PFSK-1 (cell line): ENCODE results near the gene ARL8B.

Source experiments
- FOXP2 ChIP-seq: optimal IDR thresholded peaks from 2 replicates; pipeline ENCODE3; 2011; ENCODE audit warnings: borderline replicate concordance, control low read depth, inconsistent platforms; ENCODE audit not compliant: insufficient read depth; ENCODE audit errors: extremely low read length, extremely low read depth
- POLR2AphosphoS5 ChIP-seq: IDR thresholded peaks from 2 replicates; pipeline ENCODE4 v1.6.1; 2012; ENCODE audit warnings: low read depth, mild to moderate bottlenecking, control low read depth, low read length, moderate library complexity
- SIN3A ChIP-seq: IDR thresholded peaks from 2 replicates; pipeline ENCODE4 v1.6.1; 2012; ENCODE audit warnings: mild to moderate bottlenecking, low read length, moderate library complexity, borderline replicate concordance; ENCODE audit not compliant: insufficient read depth
- TAF1 ChIP-seq: IDR thresholded peaks from 2 replicates; pipeline ENCODE4 v1.6.1; 2012; ENCODE audit warnings: low read length, control low read depth, borderline replicate concordance; ENCODE audit not compliant: insufficient read depth
- TF ChIP-seq, protein P1 (sequence below), 2 experiments: IDR thresholded peaks; 2 replicates each; pipeline versions ENCODE4 v1.6.1 to v1.8.0; 2011 to 2012; ENCODE audit warnings: low read depth in 2 of 2, low read length in 2 of 2, control low read depth in 1 of 2, inconsistent platforms in 1 of 2, mild to moderate bottlenecking in 1 of 2, moderate library complexity in 1 of 2; ENCODE audit not compliant: insufficient read depth in 1 of 2

The ARL8B gene

DNA sequence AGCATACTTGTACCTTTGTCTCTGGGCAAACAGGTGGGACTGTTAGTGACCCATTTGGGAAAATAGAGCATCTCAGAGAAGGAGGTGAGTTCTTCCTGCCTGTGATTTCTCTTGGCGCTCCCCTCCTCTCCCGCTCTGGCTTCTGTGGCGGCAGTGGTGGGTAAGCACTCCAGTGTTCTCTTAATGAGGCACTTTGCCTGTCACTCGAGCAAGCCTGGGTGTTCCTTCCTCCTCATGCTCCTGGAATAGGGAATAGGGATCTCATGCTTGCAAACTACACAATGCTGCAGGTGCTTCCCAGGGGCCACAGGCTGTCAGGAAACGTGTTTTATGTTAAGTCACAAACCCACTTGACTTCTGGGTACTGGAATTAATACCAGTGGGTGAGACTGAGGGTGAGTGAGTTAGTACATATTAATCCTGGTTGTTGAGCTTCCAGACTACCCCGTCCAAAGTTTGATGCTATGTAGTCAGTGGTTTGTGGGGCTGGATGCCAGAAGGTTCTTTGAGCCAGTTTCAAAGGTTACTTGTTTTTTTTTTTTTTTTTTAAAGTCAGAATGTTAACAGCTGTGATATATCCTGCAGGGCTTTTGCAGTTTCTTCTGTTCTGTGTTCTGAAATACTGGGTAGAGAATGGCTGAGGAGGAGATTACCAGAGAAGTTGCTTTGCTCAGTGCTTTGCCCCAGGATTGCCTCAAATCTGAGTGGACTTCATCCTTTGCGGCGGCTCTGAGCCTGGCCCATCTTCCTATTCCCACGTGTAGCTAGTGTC, 95.9 kb downstream of the ARL8B start:
- no peak for TF ChIP-seq SIN3A
- no peak for TF ChIP-seq FOXP2
- TF ChIP-seq, protein P1, sequence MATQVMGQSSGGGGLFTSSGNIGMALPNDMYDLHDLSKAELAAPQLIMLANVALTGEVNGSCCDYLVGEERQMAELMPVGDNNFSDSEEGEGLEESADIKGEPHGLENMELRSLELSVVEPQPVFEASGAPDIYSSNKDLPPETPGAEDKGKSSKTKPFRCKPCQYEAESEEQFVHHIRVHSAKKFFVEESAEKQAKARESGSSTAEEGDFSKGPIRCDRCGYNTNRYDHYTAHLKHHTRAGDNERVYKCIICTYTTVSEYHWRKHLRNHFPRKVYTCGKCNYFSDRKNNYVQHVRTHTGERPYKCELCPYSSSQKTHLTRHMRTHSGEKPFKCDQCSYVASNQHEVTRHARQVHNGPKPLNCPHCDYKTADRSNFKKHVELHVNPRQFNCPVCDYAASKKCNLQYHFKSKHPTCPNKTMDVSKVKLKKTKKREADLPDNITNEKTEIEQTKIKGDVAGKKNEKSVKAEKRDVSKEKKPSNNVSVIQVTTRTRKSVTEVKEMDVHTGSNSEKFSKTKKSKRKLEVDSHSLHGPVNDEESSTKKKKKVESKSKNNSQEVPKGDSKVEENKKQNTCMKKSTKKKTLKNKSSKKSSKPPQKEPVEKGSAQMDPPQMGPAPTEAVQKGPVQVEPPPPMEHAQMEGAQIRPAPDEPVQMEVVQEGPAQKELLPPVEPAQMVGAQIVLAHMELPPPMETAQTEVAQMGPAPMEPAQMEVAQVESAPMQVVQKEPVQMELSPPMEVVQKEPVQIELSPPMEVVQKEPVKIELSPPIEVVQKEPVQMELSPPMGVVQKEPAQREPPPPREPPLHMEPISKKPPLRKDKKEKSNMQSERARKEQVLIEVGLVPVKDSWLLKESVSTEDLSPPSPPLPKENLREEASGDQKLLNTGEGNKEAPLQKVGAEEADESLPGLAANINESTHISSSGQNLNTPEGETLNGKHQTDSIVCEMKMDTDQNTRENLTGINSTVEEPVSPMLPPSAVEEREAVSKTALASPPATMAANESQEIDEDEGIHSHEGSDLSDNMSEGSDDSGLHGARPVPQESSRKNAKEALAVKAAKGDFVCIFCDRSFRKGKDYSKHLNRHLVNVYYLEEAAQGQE (IDR thresholded peaks at IDR 0.05; ENCODE audit: insufficient read depth in 1 of 2, low read depth in 2 of 2, low read length in 2 of 2), result no peak
- TF ChIP-seq POLR2AphosphoS5, result no peak
- TF ChIP-seq TAF1, result no peak

DNA sequence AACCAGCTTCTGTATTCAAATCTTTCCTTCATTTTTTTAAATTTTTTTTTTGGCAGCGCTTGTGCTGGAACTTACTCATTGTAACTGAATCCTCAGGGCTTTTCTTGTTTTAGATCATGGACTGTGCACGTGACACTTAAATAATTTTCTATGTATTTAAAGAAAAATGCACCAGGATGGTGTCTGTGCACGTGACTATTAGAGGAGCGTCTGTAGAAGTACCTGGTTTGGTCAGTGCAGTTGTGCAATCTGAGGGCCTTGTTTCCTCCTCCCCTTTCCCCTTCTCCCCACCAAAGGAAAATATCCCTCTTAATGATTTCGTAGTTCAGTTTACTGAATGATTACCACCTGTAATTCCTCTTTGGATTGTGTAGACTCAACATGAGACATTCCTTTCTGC, 96.7 kb downstream of the ARL8B start:
- TF ChIP-seq FOXP2, result no peak
- TF ChIP-seq SIN3A, result no peak
- TF ChIP-seq, protein P1 (IDR thresholded peaks at IDR 0.05; ENCODE audit: insufficient read depth in 1 of 2, low read depth in 2 of 2, low read length in 2 of 2), result no peak
- TF ChIP-seq POLR2AphosphoS5, result no peak
- no peak for TF ChIP-seq TAF1

DNA sequence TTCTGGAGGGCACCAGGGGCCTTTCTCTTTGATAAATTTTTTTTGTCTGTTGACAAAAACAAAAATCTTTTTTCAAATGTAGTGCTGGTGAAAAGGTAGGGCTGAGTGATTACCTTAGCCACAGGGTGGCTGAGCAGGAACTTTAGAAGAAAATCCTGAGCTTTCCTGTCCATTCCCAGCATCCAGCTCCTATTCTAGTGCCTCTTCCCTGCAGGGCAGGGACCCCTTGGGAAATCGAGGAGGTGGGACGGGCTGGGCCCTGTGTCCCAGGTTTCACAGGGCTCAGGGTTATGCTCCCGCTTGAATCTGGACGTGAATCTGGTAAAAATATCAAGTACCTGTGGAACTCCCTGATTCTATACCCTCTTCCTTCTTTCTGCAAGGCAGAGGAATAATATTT, 97.1 kb downstream of the ARL8B start:
- TF ChIP-seq TAF1, result no peak
- no peak for TF ChIP-seq SIN3A
- TF ChIP-seq, protein P1 (IDR thresholded peaks at IDR 0.05; ENCODE audit: insufficient read depth in 1 of 2, low read depth in 2 of 2, low read length in 2 of 2), result no peak
- TF ChIP-seq FOXP2, result no peak
- TF ChIP-seq POLR2AphosphoS5, result no peak

DNA sequence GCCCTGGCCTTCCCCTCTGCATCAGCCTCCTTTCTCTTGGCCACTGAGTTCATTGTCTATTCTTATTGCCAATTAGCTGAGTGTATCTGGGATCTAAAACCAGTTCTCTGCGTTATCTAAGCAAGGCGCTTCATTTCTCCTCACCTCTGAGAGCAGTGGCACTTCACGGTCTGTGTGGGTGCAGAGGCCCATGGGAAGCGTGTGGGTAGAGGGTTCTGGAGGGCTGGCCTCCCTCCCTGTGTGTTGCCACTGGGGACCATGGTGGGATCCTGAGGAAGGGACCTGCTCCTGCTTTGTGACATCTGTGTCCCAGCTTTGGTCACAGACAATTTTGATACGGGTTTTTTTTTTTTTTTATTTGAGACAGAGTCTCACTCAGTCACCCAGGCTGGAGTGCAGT, 98.1 kb downstream of the ARL8B start:
- TF ChIP-seq TAF1, result no peak

DNA sequence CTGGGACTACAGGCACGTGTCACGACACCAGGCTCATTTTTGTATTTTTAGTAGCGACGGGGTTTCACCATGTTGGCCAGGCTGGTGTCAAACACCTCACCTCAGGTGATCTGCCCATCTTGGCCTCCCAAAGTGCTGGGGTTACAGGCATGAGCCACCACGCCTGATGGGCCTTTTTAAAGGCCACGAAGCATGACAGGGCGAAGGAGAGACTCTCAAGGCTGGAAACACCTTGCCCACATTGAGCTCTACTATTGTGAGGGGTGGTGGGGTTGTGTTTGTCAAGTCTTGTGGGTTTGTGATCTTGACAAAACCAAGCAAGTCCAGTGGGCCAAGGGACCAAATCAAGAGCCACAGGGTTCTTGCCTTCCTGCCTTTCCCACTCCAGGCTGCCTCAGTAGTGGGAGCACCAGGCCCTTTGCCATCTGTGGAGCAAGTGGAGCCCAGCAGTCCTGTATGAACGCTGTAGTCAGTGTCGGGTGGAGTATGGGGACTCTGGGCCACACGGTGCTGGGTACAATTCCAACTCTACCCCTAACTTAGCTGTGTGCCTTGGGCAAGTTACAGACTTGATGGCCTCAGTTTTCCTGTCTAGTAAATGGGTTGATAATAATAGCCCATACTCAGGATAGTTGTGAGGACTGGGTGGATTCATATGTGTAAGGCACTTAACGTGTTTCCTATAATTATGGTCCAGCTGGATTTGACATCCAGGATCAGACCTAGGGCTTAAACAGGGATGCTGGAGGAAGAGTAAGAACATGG, 98.8 kb downstream of the ARL8B start:
- TF ChIP-seq, protein P1 (IDR thresholded peaks at IDR 0.05; ENCODE audit: insufficient read depth in 1 of 2, low read depth in 2 of 2, low read length in 2 of 2), result no peak
- TF ChIP-seq TAF1 (no peak), SIN3A (no peak), FOXP2 (no peak), POLR2AphosphoS5 (no peak)
